ENCODE measurements around the gene DNAH14. TPM values are rescaled to one million over a fixed set of nuclear protein-coding genes. Genes with fewer than 3 reads are reported as not detected.

The DNAH14 gene
- total and polyA plus RNA-seq, 2 donors from 2014 or later: 6.6 to 25.1 TPM

- intact Hi-C loops (cut with DNase I): no loop called here
- Histone ChIP-seq H3K27me3 (ENCODE audit: control insufficient read depth, insufficient read depth, low read length) (no peaks in the 10 kb centered on the region), H3K9ac (ENCODE audit: low read length in 3 of 3) (no peak overlapping the region), H3K36me3 (ENCODE audit: control insufficient read depth in 2 of 3, insufficient read depth in 3 of 3, low read length in 3 of 3) (no peaks in the 10 kb centered on the region), H3K9me3 (ENCODE audit: control insufficient read depth in 2 of 3, insufficient read depth in 1 of 3, low read length in 3 of 3) (no peaks in the 10 kb centered on the region), H3K4me1 (ENCODE audit: control insufficient read depth in 2 of 3, insufficient read depth in 2 of 3, low read depth in 1 of 3, low read length in 3 of 3) (no peaks in the 10 kb centered on the region), H3K4me3 (ENCODE audit: low read length in 3 of 3) (no peak overlapping the region), H3K27ac (ENCODE audit: low read depth in 2 of 2, low read length in 2 of 2) (no peak overlapping the region)
- no peak for DNase-seq
- no peak for TF ChIP-seq CTCF (IDR thresholded peaks at IDR 0.05; ENCODE audit: borderline replicate concordance, extremely low read depth, insufficient read depth)
- no peak for FAIRE-seq
These were observed 323.7 kb downstream of the DNAH14 start for GRCh38 chr1:225253173-225253572.

GRCh38 chr1:225253784-225254183 is 324.3 kb downstream of the DNAH14 start:
- DNase-seq: no peak
- no peak for TF ChIP-seq CTCF (IDR thresholded peaks at IDR 0.05; ENCODE audit: borderline replicate concordance, extremely low read depth, insufficient read depth)
- FAIRE-seq: no peak
- no peak overlapping the region for H3K27ac ChIP-seq (ENCODE audit: low read depth in 2 of 2, low read length in 2 of 2)
- no peak overlapping the region for H3K9ac ChIP-seq (ENCODE audit: low read length in 3 of 3)
- no peaks in the 10 kb centered on the region for H3K36me3 ChIP-seq (ENCODE audit: control insufficient read depth in 2 of 3, insufficient read depth in 3 of 3, low read length in 3 of 3)
- no peaks in the 10 kb centered on the region for H3K9me3 ChIP-seq (ENCODE audit: control insufficient read depth in 2 of 3, insufficient read depth in 1 of 3, low read length in 3 of 3)
- no peaks in the 10 kb centered on the region for H3K27me3 ChIP-seq (ENCODE audit: control insufficient read depth, insufficient read depth, low read length)
- intact Hi-C loops (cut with DNase I): no loop called here
- H3K4me1 ChIP-seq (ENCODE audit: control insufficient read depth in 2 of 3, insufficient read depth in 2 of 3, low read depth in 1 of 3, low read length in 3 of 3): no peaks in the 10 kb centered on the region
- no peak overlapping the region for H3K4me3 ChIP-seq (ENCODE audit: low read length in 3 of 3)

GRCh38 chr1:225254676-225255075 is 325.2 kb downstream of the DNAH14 start:
- H3K27me3 ChIP-seq (ENCODE audit: control insufficient read depth, insufficient read depth, low read length): no peaks in the 10 kb centered on the region
- no peak for FAIRE-seq
- no peak for TF ChIP-seq CTCF (IDR thresholded peaks at IDR 0.05; ENCODE audit: borderline replicate concordance, extremely low read depth, insufficient read depth)
- no peak for DNase-seq
- no peak overlapping the region for H3K27ac ChIP-seq (ENCODE audit: low read depth in 2 of 2, low read length in 2 of 2)
- no peak overlapping the region for H3K9ac ChIP-seq (ENCODE audit: low read length in 3 of 3)
- peaks cover 0 to 2% (median 0%) of the 10 kb centered on the region in 3 donors for H3K9me3 ChIP-seq (ENCODE audit: control insufficient read depth in 2 of 3, insufficient read depth in 1 of 3, low read length in 3 of 3)
- H3K36me3 ChIP-seq (ENCODE audit: control insufficient read depth in 2 of 3, insufficient read depth in 3 of 3, low read length in 3 of 3): no peaks in the 10 kb centered on the region
- no peak overlapping the region for H3K4me3 ChIP-seq (ENCODE audit: low read length in 3 of 3)
- intact Hi-C loops (cut with DNase I): no loop called here
- no peaks in the 10 kb centered on the region for H3K4me1 ChIP-seq (ENCODE audit: control insufficient read depth in 2 of 3, insufficient read depth in 2 of 3, low read depth in 1 of 3, low read length in 3 of 3)

- no peak for TF ChIP-seq CTCF (IDR thresholded peaks at IDR 0.05; ENCODE audit: borderline replicate concordance, extremely low read depth, insufficient read depth)
These were observed 327.6 kb downstream of the DNAH14 start for GRCh38 chr1:225257081-225257480.

More at GRCh38 chr1:225257081-225257480, 327.6 kb downstream of the DNAH14 start:
- H3K27me3 ChIP-seq (ENCODE audit: control insufficient read depth, insufficient read depth, low read length): no peaks in the 10 kb centered on the region
- no peak overlapping the region for H3K9ac ChIP-seq (ENCODE audit: low read length in 3 of 3)
- intact Hi-C loops (cut with DNase I): no loop called here
- H3K27ac ChIP-seq (ENCODE audit: low read depth in 2 of 2, low read length in 2 of 2): no peak overlapping the region
- no peak overlapping the region for H3K4me3 ChIP-seq (ENCODE audit: low read length in 3 of 3)
- no peaks in the 10 kb centered on the region for H3K36me3 ChIP-seq (ENCODE audit: control insufficient read depth in 2 of 3, insufficient read depth in 3 of 3, low read length in 3 of 3)
- DNase-seq (no peak), FAIRE-seq (no peak)
- H3K9me3 ChIP-seq (ENCODE audit: control insufficient read depth in 2 of 3, insufficient read depth in 1 of 3, low read length in 3 of 3): peaks cover 0 to 3% (median 0%) of the 10 kb centered on the region in 3 donors
- no peaks in the 10 kb centered on the region for H3K4me1 ChIP-seq (ENCODE audit: control insufficient read depth in 2 of 3, insufficient read depth in 2 of 3, low read depth in 1 of 3, low read length in 3 of 3)
